ENCODE results near the gene SLC14A1.

SLC14A1 gene

DNA sequence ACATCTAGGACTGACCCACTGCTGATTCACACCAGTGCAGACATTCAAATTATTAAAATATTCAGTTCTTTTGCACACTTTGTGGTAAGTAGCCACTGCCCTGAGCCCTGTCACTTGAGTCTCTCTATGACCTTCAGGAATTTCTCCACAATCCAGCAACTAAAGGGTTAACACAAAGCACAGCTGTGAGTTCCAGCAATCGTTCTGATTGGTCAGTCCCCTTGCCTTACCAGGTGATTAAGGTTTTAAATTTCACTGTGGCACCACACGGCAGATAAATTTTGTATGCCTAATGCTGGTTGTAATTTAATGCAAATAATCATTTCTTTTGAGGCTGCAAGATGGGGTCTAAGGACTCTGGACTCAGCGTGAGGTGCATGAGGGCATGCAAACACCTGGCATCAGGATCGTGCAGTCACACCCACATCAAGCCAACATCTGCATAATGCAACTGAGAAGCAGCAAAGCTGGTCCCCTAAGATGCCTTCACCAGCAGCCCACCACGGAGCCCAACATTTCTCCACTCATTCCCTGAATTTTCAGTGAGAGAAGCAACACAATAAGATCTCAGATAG lies 36.6 kb downstream of the SLC14A1 start:
- DNase-seq = no peak

GRCh38 chr18:45761512-45762114 lies 37.6 kb downstream of the SLC14A1 start:
- DNase-seq = no peak

- DNase-seq = no peak
Measured at GRCh38 chr18:45764000-45764686, 40.2 kb downstream of the SLC14A1 start.

DNA sequence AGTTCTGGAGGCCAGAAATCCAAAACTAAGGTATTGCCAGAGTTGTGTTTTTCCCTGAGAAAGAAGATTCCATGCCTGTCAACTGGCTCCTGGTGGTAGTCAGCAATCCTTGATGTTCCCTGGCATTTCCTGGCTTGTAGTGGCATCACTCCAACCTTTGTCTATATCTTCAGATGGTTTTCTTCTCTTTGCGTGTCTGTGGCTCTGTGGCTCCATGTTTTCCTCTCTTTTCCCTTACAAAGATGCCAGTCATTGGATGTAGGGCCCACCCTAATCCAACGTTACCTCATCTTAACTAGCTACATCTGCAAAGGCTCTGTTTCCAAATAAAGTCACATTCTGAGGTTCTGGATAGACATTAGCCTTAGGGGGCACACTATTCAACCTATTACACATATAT lies 41.8 kb downstream of the SLC14A1 start:
- DNase-seq = no peak

- DNase-seq = no peak
Measured at GRCh38 chr18:45771587-45772480, 47.9 kb downstream of the SLC14A1 start.

DNA sequence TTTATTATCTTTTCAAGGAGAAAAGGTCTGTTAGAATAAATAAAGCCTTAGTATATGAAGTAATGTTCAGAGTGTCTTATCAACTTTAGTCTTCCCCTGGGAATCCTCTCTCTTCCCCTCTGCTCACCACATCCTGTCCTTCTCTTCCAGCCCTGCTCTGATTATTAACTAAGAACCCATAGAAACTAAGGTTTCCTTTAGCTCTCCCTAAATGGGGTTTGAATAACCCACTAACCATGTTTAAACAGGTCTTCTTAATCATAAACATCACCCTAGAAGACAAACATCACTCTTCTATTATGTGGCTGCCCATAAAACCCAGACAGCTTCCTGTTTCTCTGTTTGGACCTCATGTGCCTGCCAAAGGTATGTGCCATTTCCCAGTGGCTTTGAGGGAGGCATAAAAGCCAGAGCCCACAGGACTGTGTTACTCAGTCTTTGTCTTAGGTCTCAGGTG lies 50.1 kb downstream of the SLC14A1 start:
- peak; percentile 34 for DNase-seq

GRCh38 chr18:45775241-45775676 lies 51.3 kb downstream of the SLC14A1 start:
- peak; percentile 59 for DNase-seq

- DNase-seq = no peak
Measured at GRCh38 chr18:45775743-45776142, 51.8 kb downstream of the SLC14A1 start.

DNA sequence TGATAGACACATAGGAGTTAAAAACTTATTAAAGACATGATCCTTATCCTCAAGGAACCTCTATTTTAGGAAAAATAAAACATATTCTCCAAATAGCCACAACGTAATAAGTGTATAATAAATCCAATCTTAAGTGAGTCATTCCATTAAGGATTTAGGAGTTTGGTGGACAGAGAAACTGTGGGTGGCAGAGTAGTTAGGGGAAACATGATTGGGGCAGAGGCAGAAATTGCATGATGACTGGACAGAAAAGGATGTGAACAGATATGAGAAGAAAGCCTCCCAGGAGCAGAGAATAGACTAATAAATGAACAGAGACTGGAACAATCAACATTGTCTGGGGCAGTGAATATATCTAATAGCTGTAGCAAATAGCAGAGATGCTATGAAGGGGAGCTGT lies 53.4 kb downstream of the SLC14A1 start:
- no peak for DNase-seq

- no peak for DNase-seq
Measured at GRCh38 chr18:45780568-45780967, 56.6 kb downstream of the SLC14A1 start.

DNA sequence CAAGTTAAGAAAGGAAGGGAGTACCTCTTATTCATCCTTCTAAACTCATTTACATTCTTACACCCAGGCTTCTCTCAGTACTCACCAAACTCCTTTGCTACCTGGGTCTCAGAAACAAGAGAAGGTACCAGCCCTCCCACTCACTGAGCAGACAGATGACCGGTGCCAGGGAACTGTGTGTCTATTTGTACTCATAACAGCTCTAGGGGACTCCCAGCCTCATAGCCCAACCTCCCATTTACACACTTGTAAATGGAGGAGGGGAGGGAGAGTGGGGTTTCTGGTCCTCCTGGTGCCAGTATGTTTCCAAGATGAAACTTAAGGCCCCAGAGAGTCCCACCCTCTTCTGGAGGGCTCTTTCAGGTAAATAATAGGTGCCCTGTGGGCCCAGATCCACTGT lies 58.7 kb downstream of the SLC14A1 start:
- DNase-seq = no peak

GRCh38 chr18:45783097-45784075 lies 59.4 kb downstream of the SLC14A1 start:
- no peak for DNase-seq

GRCh38 chr18:45785134-45785533 lies 61.2 kb downstream of the SLC14A1 start:
- DNase-seq = peak; percentile 23

DNA sequence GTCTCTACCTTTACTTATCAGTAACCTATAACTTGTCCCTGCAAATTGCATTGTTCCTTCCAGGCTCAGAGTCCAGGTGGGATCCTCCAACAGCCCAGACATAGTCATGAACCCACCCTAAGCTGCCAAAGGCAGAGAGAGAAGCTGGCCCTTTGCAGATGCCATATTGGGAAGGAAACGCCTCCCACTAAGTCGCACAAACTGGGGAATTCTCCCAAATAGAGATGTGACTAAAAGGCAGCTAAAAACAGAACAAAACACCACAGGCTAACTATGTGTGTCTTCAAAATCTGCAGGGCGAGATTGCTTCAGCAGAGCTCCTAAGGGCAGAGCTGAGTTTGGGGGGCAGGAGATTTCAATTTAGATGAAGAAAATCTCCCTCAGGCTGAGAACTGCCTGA lies 63.0 kb downstream of the SLC14A1 start:
- no peak for DNase-seq

- no peak for DNase-seq
Measured at GRCh38 chr18:45787346-45787745, 63.4 kb downstream of the SLC14A1 start.

GRCh38 chr18:45788861-45789260 lies 64.9 kb downstream of the SLC14A1 start:
- DNase-seq = no peak

- DNase-seq = no peak
Measured at GRCh38 chr18:45792506-45793263, 68.7 kb downstream of the SLC14A1 start.

GRCh38 chr18:45793264-45793965 lies 69.4 kb downstream of the SLC14A1 start:
- DNase-seq = no peak

DNA sequence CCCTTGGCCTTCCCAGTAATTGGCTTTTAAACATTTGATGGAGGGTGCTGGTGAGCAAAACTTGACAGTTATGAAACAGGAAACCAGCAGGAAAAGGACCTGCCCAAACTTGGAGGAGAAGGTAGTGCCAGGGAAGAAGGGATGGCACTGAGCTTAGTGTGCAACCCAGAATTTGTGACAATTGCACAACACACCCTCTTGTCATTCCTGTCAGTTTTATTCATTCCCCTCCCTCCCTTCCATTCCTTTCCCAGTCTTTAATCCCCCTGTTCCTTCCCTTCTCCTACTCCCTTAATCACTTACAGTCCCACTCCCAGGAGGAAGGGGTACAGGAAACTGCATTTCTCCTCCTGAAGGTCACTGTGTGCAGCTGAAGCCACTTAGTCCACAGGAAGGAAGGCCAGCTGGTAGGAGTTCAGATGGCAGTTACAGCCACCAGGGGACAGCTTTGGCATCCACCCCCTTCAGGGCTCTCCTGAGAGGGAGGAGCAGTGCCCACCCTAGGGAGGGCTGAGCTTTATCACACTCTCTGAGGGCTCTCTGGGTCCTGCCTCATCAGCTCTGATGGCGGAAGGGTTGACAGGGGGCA lies 77.5 kb downstream of the SLC14A1 start:
- DNase-seq = no peak

All from CD4-positive, alpha-beta T cell treated with Interleukin-21 for 1 hour (primary cell).